Measurements from ENCODE around the gene SLC27A4. TPM values are rescaled to one million over a fixed set of nuclear protein-coding genes. Genes with fewer than 3 reads are reported as not detected.

The SLC27A4 gene
- total RNA-seq, 2 experiments from 2014 or later: 8.4 to 10.2 TPM

GRCh38 chr9:128406848-128407391 is 66.6 kb downstream of the SLC27A4 start:
- no peak overlapping the region for H3K27ac Mint-ChIP-seq
- ATAC-seq: no peak
- no peak overlapping the region for H3K4me3 Mint-ChIP-seq
- H3K36me3 Mint-ChIP-seq (ENCODE audit: low read depth): no peaks in the 10 kb centered on the region
- ChIA-PET CTCF (interaction anchor here (1.0 to 2.3 kb wide), 2 partner anchors 32 to 45 kb away, joined by 4 to 8 read pairs; no protein-coding TSS in a partner anchor), POLR2A (interaction anchor here (0.6 kb wide), 1 partner anchor 433 kb away, joined by 6 read pairs; no protein-coding TSS in a partner anchor)
- no peak for DNase-seq
- no peaks in the 10 kb centered on the region for H3K9me3 Mint-ChIP-seq (ENCODE audit: low read depth)
- intact Hi-C loops (cut with DNase I, micrococcal nuclease): no loop called here
- H3K27me3 Mint-ChIP-seq: peaks cover 20% of the 10 kb centered on the region
- H3K4me1 Mint-ChIP-seq: no peaks in the 10 kb centered on the region

- H3K9me3 Mint-ChIP-seq (ENCODE audit: low read depth): no peaks in the 10 kb centered on the region
- CTCF ChIA-PET: interaction anchor here (2.5 to 4.0 kb wide), 2 partner anchors 29 to 47 kb away, joined by 10 to 36 read pairs; no protein-coding TSS in a partner anchor
- H3K4me1 Mint-ChIP-seq: no peaks in the 10 kb centered on the region
- H3K27me3 Mint-ChIP-seq: peaks cover 25% of the 10 kb centered on the region
- no peak overlapping the region for H3K4me3 Mint-ChIP-seq
- POLR2A ChIA-PET: no interaction called here
- DNase-seq: no peak
- no peak overlapping the region for H3K27ac Mint-ChIP-seq
- intact Hi-C loops (cut with DNase I, micrococcal nuclease): no loop called here
- no peak for ATAC-seq
- H3K36me3 Mint-ChIP-seq (ENCODE audit: low read depth): no peaks in the 10 kb centered on the region
Observed at GRCh38 chr9:128408963-128409431, 68.7 kb downstream of the SLC27A4 start.

GRCh38 chr9:128409450-128409849 is 69.1 kb downstream of the SLC27A4 start:
- H3K4me1 Mint-ChIP-seq: no peaks in the 10 kb centered on the region
- no peak overlapping the region for H3K27ac Mint-ChIP-seq
- H3K9me3 Mint-ChIP-seq (ENCODE audit: low read depth): no peaks in the 10 kb centered on the region
- ATAC-seq (no peak), DNase-seq (no peak)
- peaks cover 29% of the 10 kb centered on the region for H3K27me3 Mint-ChIP-seq
- ChIA-PET POLR2A (no interaction called here), CTCF (interaction anchor here (1.0 to 4.0 kb wide), 3 partner anchors 29 to 47 kb away, joined by 3 to 36 read pairs (median 10); no protein-coding TSS in a partner anchor)
- H3K4me3 Mint-ChIP-seq: no peak overlapping the region
- H3K36me3 Mint-ChIP-seq (ENCODE audit: low read depth): no peaks in the 10 kb centered on the region
- intact Hi-C loops (cut with DNase I, micrococcal nuclease): no loop called here

GRCh38 chr9:128409978-128410377 is 69.7 kb downstream of the SLC27A4 start:
- POLR2A ChIA-PET: no interaction called here
- peaks cover 34% of the 10 kb centered on the region for H3K27me3 Mint-ChIP-seq
- no peak overlapping the region for H3K4me3 Mint-ChIP-seq
- H3K9me3 Mint-ChIP-seq (ENCODE audit: low read depth): no peaks in the 10 kb centered on the region
- no peaks in the 10 kb centered on the region for H3K36me3 Mint-ChIP-seq (ENCODE audit: low read depth)
- H3K4me1 Mint-ChIP-seq: no peaks in the 10 kb centered on the region
- ATAC-seq (no peak), DNase-seq (no peak)
- no peak overlapping the region for H3K27ac Mint-ChIP-seq
- intact Hi-C loops (cut with DNase I, micrococcal nuclease): no loop called here
- CTCF ChIA-PET: interaction anchor here (0.6 to 4.0 kb wide), 5 partner anchors 10 to 463 kb away, joined by 3 to 36 read pairs (median 3); no protein-coding TSS in a partner anchor

Small RNAs within 50 kb of the gene (microRNA-seq; reads per million reads assigned to microRNA genes)
- not detected for gene MIR219B (ENCODE audit: borderline replicate concordance)

Other genes with a start within 250 kb of the SLC27A4 start
- 10 to 100 TPM; 47.7 to 48.5 TPM for gene PTGES2, start 212.8 kb upstream of the SLC27A4 start, total RNA-seq
- gene LCN2, start 191.1 kb upstream of the SLC27A4 start, total RNA-seq: not detected
- gene BBLN, start 180.3 kb upstream of the SLC27A4 start, total RNA-seq: 10 to 100 TPM; 64.4 to 68.5 TPM
- 100 to 1,000 TPM in 1 of 2 experiments, 10 to 100 TPM in 1; 79.5 to 110 TPM for gene CIZ1, start 149.0 kb upstream of the SLC27A4 start, total RNA-seq
- gene DNM1, start 137.1 kb upstream of the SLC27A4 start, total RNA-seq: under 1 TPM; 0.50 to 0.72 TPM
- gene GOLGA2, start 64.5 kb upstream of the SLC27A4 start, total RNA-seq: 10 to 100 TPM; 28.4 to 29.4 TPM
- 10 to 100 TPM; 13.1 to 14.1 TPM for gene SWI5, start 64.3 kb upstream of the SLC27A4 start, total RNA-seq
- gene TRUB2, start 18.1 kb upstream of the SLC27A4 start, total RNA-seq: 10 to 100 TPM; 29.5 to 37.5 TPM
- 10 to 100 TPM; 32.1 to 38.8 TPM for gene COQ4, start 17.7 kb upstream of the SLC27A4 start, total RNA-seq
- 10 to 100 TPM; 39.9 to 56.1 TPM for gene URM1, start 30.8 kb downstream of the SLC27A4 start, total RNA-seq
- under 1 TPM; 0.75 to 0.79 TPM for gene CERCAM, start 80.3 kb downstream of the SLC27A4 start, total RNA-seq
- 10 to 100 TPM; 73.5 to 86.4 TPM for gene ODF2, start 115.5 kb downstream of the SLC27A4 start, total RNA-seq
- gene GLE1, start 164.2 kb downstream of the SLC27A4 start, total RNA-seq: 10 to 100 TPM; 52.5 to 54.4 TPM
- 100 to 1,000 TPM; 192 to 269 TPM for gene SPTAN1, start 212.1 kb downstream of the SLC27A4 start, total RNA-seq